HG02973 (cell line): Measurements from ENCODE around the gene TIMM10.

ENCODE experiments used
- ATAC-seq: cut with Tn5 transposase; IDR thresholded peaks from one replicate; pipeline ENCODE4 v1.9.1; 2021; ENCODE audit warnings: moderate library complexity; ENCODE audit not compliant: unreplicated experiment

The TIMM10 gene

DNA sequence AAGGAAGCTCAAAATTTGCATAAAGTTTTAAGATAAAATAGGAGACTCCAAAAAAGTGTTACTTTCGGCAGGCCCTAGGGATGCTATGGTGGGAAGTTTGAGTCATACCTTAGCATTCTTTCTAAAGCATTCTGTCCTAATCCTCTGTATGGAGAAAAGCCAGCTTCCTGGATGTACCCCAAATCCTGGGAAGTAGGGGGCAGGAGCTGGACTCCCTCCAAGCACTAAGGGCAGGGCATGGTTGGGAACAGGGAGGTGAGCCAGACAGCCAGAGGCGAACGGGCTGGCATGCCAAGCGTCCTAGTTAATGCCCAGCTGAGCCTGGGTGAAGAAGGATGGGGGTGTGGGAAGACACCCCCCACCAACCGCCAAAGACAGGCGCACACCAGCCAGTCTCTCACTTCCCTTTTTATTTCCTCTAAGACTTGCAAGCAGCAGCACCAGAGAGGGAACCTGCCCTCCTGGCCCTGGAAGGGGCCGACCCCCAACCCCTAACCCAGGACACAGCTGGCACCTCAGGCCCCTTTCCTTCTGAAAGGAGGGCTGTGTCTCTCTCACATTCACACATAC lies 46.3 kb downstream of the TIMM10 start:
- peak; percentile 43 for ATAC-seq

DNA sequence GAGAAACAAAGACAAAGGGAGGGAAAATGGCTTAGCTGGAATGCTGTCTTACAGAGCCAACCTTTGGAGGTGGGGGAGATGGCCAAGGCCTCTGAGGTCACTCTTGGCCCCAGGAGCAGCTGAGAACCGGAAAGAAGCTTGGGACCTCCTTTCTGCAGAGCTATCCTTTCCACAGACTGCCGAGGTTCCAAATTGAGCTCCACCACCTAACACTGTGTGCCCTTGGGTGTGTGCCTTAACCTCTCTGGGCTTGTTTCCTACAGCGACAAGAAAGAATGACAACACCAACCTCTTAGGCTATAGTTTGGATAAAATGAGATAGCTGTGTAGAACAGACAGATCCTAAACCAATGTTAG lies 47.0 kb downstream of the TIMM10 start:
- no peak for ATAC-seq

DNA sequence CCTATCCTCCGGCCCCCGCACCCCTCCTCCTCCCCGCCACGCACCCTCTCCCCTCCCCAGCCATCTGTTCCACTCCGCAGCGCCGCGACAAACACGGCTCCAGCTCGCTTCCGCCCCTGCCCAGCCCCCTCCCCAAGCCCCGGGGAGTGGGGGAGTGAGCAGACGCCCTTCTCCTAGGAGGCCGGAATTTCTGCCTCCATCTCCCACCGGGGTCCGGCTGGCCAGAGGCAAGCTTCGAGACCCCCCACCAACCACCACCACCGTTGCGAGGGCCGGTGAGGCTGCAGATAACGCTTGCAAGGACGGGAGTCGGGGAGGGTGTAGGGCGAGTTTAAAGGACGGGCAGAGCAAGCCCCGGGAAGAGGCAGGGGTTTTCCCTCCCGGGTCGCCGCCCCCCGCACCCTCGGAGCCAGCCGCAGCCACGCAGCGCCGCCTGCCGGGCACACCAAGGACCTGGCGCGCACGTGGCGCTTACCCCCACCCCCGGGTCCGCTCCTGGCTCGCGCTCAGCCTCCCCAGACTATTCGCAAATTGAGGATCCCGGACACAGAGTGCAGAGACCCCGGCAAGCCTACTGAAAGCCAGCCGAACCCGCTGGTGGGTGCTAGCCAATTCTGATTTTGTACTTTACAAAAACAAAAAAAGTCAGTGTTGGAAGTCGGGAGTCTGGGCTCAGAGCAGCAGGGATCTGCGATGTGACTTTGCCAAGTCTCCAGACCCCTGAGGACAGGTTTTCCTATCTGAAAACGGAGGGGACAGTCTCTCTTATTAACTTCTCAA lies 47.6 kb downstream of the TIMM10 start:
- peak; percentile 42 for ATAC-seq

GRCh38 chr11:57481915-57482781 lies 48.4 kb downstream of the TIMM10 start:
- no peak for ATAC-seq

- ATAC-seq = no peak
Measured at GRCh38 chr11:57481315-57481714, 49.2 kb downstream of the TIMM10 start.

DNA sequence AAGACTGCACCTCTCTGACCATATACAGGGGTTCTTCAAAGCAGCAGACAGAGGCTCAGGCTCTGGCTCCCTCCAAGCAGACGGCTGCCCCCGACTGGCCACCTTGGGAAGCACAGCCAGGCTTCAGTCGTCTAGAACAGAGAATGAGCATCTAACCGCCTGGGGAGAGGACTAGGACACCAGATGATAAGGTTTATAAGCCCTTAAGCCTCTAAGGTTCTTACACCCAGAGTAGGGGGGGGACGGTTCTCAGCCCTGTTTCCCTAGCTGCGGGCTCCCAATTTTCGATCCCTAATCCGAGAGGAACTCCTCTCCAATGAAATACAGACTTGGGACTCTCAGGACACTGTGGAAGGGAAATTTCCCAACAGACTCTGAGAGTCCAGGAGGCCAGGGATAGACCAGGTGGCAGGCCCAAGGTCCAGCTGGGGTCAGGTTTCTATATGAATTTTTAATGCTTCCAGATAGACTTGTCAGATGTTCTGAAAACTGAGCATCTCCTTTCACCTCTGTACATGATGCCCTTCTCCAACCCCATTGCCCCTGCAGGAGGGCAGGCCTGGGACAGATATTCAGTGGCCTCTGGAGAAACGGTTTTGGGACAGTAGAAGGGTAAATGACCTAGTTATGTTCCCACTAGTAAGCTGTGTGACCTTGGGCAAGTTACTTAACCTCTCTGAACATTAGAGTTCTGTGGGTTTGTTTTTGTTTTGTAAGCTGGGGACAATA lies 50.0 kb downstream of the TIMM10 start:
- peak; percentile 47 for ATAC-seq

- ATAC-seq = peak; percentile 32
Measured at GRCh38 chr11:57479911-57480310, 50.6 kb downstream of the TIMM10 start.

- no peak for ATAC-seq
Measured at GRCh38 chr11:57479021-57479663, 51.4 kb downstream of the TIMM10 start.
